ENCODE results near the gene SH2D6.

SH2D6 gene

GRCh38 chr2:85457043-85457442 lies 38.5 kb downstream of the SH2D6 start (continued):
- no peak for TF ChIP-seq BCL6B (tag by site-specific recombination; IDR thresholded peaks at IDR 0.05)
- no peak for TF ChIP-seq ZNF354C (tag by site-specific recombination; IDR thresholded peaks at IDR 0.05; ENCODE audit: borderline replicate concordance, low read depth)
- no peak for TF ChIP-seq ZNF214 (tag by site-specific recombination; IDR thresholded peaks at IDR 0.05; ENCODE audit: borderline replicate concordance)
- TF ChIP-seq MEIS1 (CRISPR knock-in tag; IDR thresholded peaks at IDR 0.05; ENCODE audit: borderline replicate concordance): no peak
- TF ChIP-seq ZNF175 (tag by site-specific recombination; IDR thresholded peaks at IDR 0.05): no peak

GRCh38 chr2:85457877-85458316 lies 39.4 kb downstream of the SH2D6 start:
- POLR2A ChIA-PET: interaction anchor here (0.5 to 1.4 kb wide), 2 partner anchors 13 to 81 kb away, joined by 3 to 8 read pairs; partner anchors contain the start of gene MAT2A
- CTCF ChIA-PET: no interaction called here

GRCh38 chr2:85458601-85459563 lies 40.4 kb downstream of the SH2D6 start:
- Histone ChIP-seq H3K4me1 (ENCODE audit: control insufficient read depth, insufficient read depth, low read length) (no peaks in the 10 kb centered on the region), H3K9me3 (ENCODE audit: control insufficient read depth, insufficient read depth, low read depth, low read length) (no peaks in the 10 kb centered on the region), H3K4me3 (ENCODE audit: low read depth, low read length) (no peak overlapping the region), H3K27ac (ENCODE audit: extremely low read depth, low read depth, low read length) (no peak overlapping the region), H3K36me3 (ENCODE audit: control insufficient read depth in 2 of 2, insufficient read depth in 1 of 2, low read length in 2 of 2) (no peaks in the 10 kb centered on the region)
- POLR2A ChIA-PET: interaction anchor here (0.5 to 1.4 kb wide), 2 partner anchors 12 to 80 kb away, joined by 3 to 8 read pairs; partner anchors contain the start of gene MAT2A
- TF ChIP-seq ZNF776 (tag by site-specific recombination; IDR thresholded peaks at IDR 0.05; ENCODE audit: borderline replicate concordance) (no peak), ZNF292 (tag by site-specific recombination; IDR thresholded peaks at IDR 0.05; ENCODE audit: borderline replicate concordance, low read depth) (no peak), ZNF513 (tag by site-specific recombination; IDR thresholded peaks at IDR 0.05) (no peak), SP2 (tag by site-specific recombination; IDR thresholded peaks at IDR 0.05) (no peak), ZBTB11 (tag by site-specific recombination; conservative IDR thresholded peaks at IDR 0.05; ENCODE audit: low read depth) (no peak), GLI4 (tag by site-specific recombination; IDR thresholded peaks at IDR 0.05) (no peak), ZNF658 (tag by site-specific recombination; IDR thresholded peaks at IDR 0.05) (no peak), ZNF777 (tag by site-specific recombination; IDR thresholded peaks at IDR 0.05; ENCODE audit: borderline replicate concordance) (no peak), ZNF239 (tag by site-specific recombination; IDR thresholded peaks at IDR 0.05) (no peak), ZNF629 (tag by site-specific recombination; IDR thresholded peaks at IDR 0.05) (no peak)
- CTCF ChIA-PET: interaction anchor here (0.6 to 0.7 kb wide), 2 partner anchors 11 to 51 kb away, joined by 3 read pairs; no protein-coding TSS in a partner anchor

More at GRCh38 chr2:85457877-85458316, 39.4 kb downstream of the SH2D6 start:
- TF ChIP-seq SP7 (tag by site-specific recombination; IDR thresholded peaks at IDR 0.05): peak; percentile 65
- TF ChIP-seq ZFHX2 (tag by site-specific recombination; conservative IDR thresholded peaks at IDR 0.05): 0 out of 2 replicates have a peak, but pooled peaks have one; percentile 7
- no peak for TF ChIP-seq ZBTB26 (tag by site-specific recombination; optimal IDR thresholded peaks at IDR 0.05)
- Histone ChIP-seq H3K27ac (ENCODE audit: extremely low read depth, low read depth, low read length) (no peak overlapping the region), H3K4me1 (ENCODE audit: control insufficient read depth, insufficient read depth, low read length) (no peaks in the 10 kb centered on the region), H3K9me3 (ENCODE audit: control insufficient read depth, insufficient read depth, low read depth, low read length) (no peaks in the 10 kb centered on the region), H3K4me3 (ENCODE audit: low read depth, low read length) (no peak overlapping the region), H3K36me3 (ENCODE audit: control insufficient read depth in 2 of 2, insufficient read depth in 1 of 2, low read length in 2 of 2) (no peaks in the 10 kb centered on the region)

All from HEK293 (cell line).